SJSA1 (cell line): ENCODE measurements around the gene ABCA13. TPM values are rescaled to one million over a fixed set of nuclear protein-coding genes. Genes with fewer than 3 reads are reported as not detected.
A peak's percentile ranks its signal among the peaks of the same experiment; 100 is the strongest.

Experiments
- DNase-seq, 2 experiments: peaks; one replicate each; pipeline ENCODE4 v3.0.0-alpha.2; 2015 to 2020; ENCODE audit warnings: low spot score in 2 of 2, low read depth in 1 of 2
- H3K27ac ChIP-seq: fragments of 250-450 bp; sonication (Bioruptor Pico); 2 replicates; pipeline ENCODE4 v1.5.1; 2020; ENCODE audit warnings: mild to moderate bottlenecking, moderate library complexity
- H3K27me3 ChIP-seq: fragments of 250-450 bp; sonication (Bioruptor Pico); replicated peaks from 2 replicates; pipeline ENCODE4 v1.5.1; 2020; ENCODE audit warnings: mild to moderate bottlenecking, moderate library complexity
- H3K36me3 ChIP-seq: fragments of 250-450 bp; sonication (Bioruptor Pico); 2 replicates; pipeline ENCODE4 v1.5.1; 2020; ENCODE audit warnings: mild to moderate bottlenecking
- H3K4me1 ChIP-seq: fragments of 250-450 bp; sonication (Bioruptor Pico); replicated peaks from 2 replicates; pipeline ENCODE4 v1.6.1; 2021; ENCODE audit warnings: mild to moderate bottlenecking
- H3K4me3 ChIP-seq: fragments of 250-450 bp; sonication (Bioruptor Pico); 2 replicates; pipeline ENCODE4 v1.5.1; 2020; ENCODE audit warnings: mild to moderate bottlenecking
- H3K9me3 ChIP-seq: fragments of 250-450 bp; sonication (Bioruptor Pico); replicated peaks from 2 replicates; pipeline ENCODE4 v1.5.1; 2020; ENCODE audit warnings: mild to moderate bottlenecking
- total RNA-seq: library from RNA; depleted of rRNA; stranded (reverse); fragments of >200 nt; shearing (Covaris generic); gene quantifications from 2 replicates; pipeline ENCODE4 v1.2.3, GENCODE V29; 2014

ABCA13 gene
- total RNA-seq, 1 experiment from 2014 or later = 6.7 TPM

GRCh38 chr7:48351900-48352299 is 180.6 kb downstream of the ABCA13 start:
- Histone ChIP-seq H3K9me3 (no peaks in the 10 kb centered on the region), H3K4me1 (no peaks in the 10 kb centered on the region), H3K27me3 (peaks cover 5% of the 10 kb centered on the region), H3K4me3 (no peak overlapping the region), H3K27ac (no peak overlapping the region), H3K36me3 (no peaks in the 10 kb centered on the region)
- DNase-seq = no peak

- H3K27ac ChIP-seq = no peak overlapping the region
- no peaks in the 10 kb centered on the region for H3K9me3 ChIP-seq
- no peak for DNase-seq
- H3K4me1 ChIP-seq = no peaks in the 10 kb centered on the region
- no peak overlapping the region for H3K4me3 ChIP-seq
- peaks cover 5% of the 10 kb centered on the region for H3K27me3 ChIP-seq
- H3K36me3 ChIP-seq = no peaks in the 10 kb centered on the region
Measured at GRCh38 chr7:48355346-48355745, 184.1 kb downstream of the ABCA13 start.

GRCh38 chr7:48360574-48360973 is 189.3 kb downstream of the ABCA13 start:
- H3K36me3 ChIP-seq = no peaks in the 10 kb centered on the region
- H3K4me1 ChIP-seq = 0 out of 2 replicates have a peak, but pooled peaks cover 3% of the 10 kb centered on the region
- DNase-seq = peak in 1 of 2 experiments; percentile 28

GRCh38 chr7:48363174-48363573 is 191.9 kb downstream of the ABCA13 start:
- Histone ChIP-seq H3K4me1 (peaks cover 3% of the 10 kb centered on the region; the same call in 1 of the 2 replicates), H3K4me3 (no peak overlapping the region), H3K36me3 (no peaks in the 10 kb centered on the region), H3K9me3 (no peaks in the 10 kb centered on the region), H3K27me3 (no peaks in the 10 kb centered on the region), H3K27ac (no peak overlapping the region)
- DNase-seq = no peak

More at GRCh38 chr7:48360574-48360973, 189.3 kb downstream of the ABCA13 start:
- no peaks in the 10 kb centered on the region for H3K9me3 ChIP-seq
- H3K27me3 ChIP-seq = no peaks in the 10 kb centered on the region
- H3K4me3 ChIP-seq = no peak overlapping the region
- H3K27ac ChIP-seq = no peak overlapping the region

- Histone ChIP-seq H3K9me3 (no peaks in the 10 kb centered on the region), H3K27ac (no peak overlapping the region), H3K4me3 (no peak overlapping the region), H3K27me3 (no peaks in the 10 kb centered on the region), H3K36me3 (no peaks in the 10 kb centered on the region), H3K4me1 (peaks cover 3% of the 10 kb centered on the region; the same call in 1 of the 2 replicates)
- DNase-seq = peak in 1 of 2 experiments; percentile 21
Measured at GRCh38 chr7:48365010-48365409, 193.8 kb downstream of the ABCA13 start.

GRCh38 chr7:48366096-48366495 is 194.8 kb downstream of the ABCA13 start:
- H3K27ac ChIP-seq = no peak overlapping the region
- H3K4me3 ChIP-seq = no peak overlapping the region
- H3K36me3 ChIP-seq = no peaks in the 10 kb centered on the region
- no peaks in the 10 kb centered on the region; the same call in 1 of the 2 replicates for H3K27me3 ChIP-seq
- no peaks in the 10 kb centered on the region; the same call in 1 of the 2 replicates for H3K4me1 ChIP-seq
- H3K9me3 ChIP-seq = no peaks in the 10 kb centered on the region
- no peak for DNase-seq

GRCh38 chr7:48376263-48376662 is 205.0 kb downstream of the ABCA13 start:
- no peak overlapping the region for H3K27ac ChIP-seq
- no peaks in the 10 kb centered on the region for H3K27me3 ChIP-seq
- DNase-seq = no peak
- H3K4me3 ChIP-seq = no peak overlapping the region
- H3K36me3 ChIP-seq = no peaks in the 10 kb centered on the region
- H3K9me3 ChIP-seq = no peaks in the 10 kb centered on the region
- H3K4me1 ChIP-seq = no peaks in the 10 kb centered on the region

- Histone ChIP-seq H3K27me3 (no peaks in the 10 kb centered on the region), H3K4me1 (no peaks in the 10 kb centered on the region)
- no peak for DNase-seq
Measured at GRCh38 chr7:48380921-48381320, 209.7 kb downstream of the ABCA13 start.

GRCh38 chr7:48381571-48381970 is 210.3 kb downstream of the ABCA13 start:
- Histone ChIP-seq H3K27me3 (no peaks in the 10 kb centered on the region), H3K4me1 (no peaks in the 10 kb centered on the region), H3K9me3 (no peaks in the 10 kb centered on the region), H3K4me3 (no peak overlapping the region), H3K36me3 (no peaks in the 10 kb centered on the region), H3K27ac (no peak overlapping the region)
- no peak for DNase-seq

More at GRCh38 chr7:48380921-48381320, 209.7 kb downstream of the ABCA13 start:
- Histone ChIP-seq H3K27ac (no peak overlapping the region), H3K4me3 (no peak overlapping the region), H3K9me3 (no peaks in the 10 kb centered on the region), H3K36me3 (no peaks in the 10 kb centered on the region)

- H3K27ac ChIP-seq = no peak overlapping the region
- H3K4me3 ChIP-seq = no peak overlapping the region
- H3K27me3 ChIP-seq = no peaks in the 10 kb centered on the region
- H3K4me1 ChIP-seq = peaks cover 3% of the 10 kb centered on the region; the same call in 1 of the 2 replicates
- H3K36me3 ChIP-seq = no peaks in the 10 kb centered on the region
- no peak for DNase-seq
- no peaks in the 10 kb centered on the region for H3K9me3 ChIP-seq
Measured at GRCh38 chr7:48384180-48384752, 213.0 kb downstream of the ABCA13 start.

- no peaks in the 10 kb centered on the region for H3K36me3 ChIP-seq
- no peaks in the 10 kb centered on the region for H3K27me3 ChIP-seq
- H3K27ac ChIP-seq = no peak overlapping the region
- H3K9me3 ChIP-seq = no peaks in the 10 kb centered on the region
- peaks cover 24% of the 10 kb centered on the region for H3K4me1 ChIP-seq
- DNase-seq = no peak
- H3K4me3 ChIP-seq = no peak overlapping the region
Measured at GRCh38 chr7:48387932-48388331, 216.7 kb downstream of the ABCA13 start.

GRCh38 chr7:48388911-48389310 is 217.7 kb downstream of the ABCA13 start:
- peaks cover 24% of the 10 kb centered on the region for H3K4me1 ChIP-seq
- no peak for DNase-seq
- no peak overlapping the region for H3K27ac ChIP-seq
- H3K36me3 ChIP-seq = no peaks in the 10 kb centered on the region
- H3K27me3 ChIP-seq = no peaks in the 10 kb centered on the region
- no peak overlapping the region for H3K4me3 ChIP-seq
- no peaks in the 10 kb centered on the region for H3K9me3 ChIP-seq

GRCh38 chr7:48389977-48390376 is 218.7 kb downstream of the ABCA13 start:
- peak in 1 of 2 experiments; percentile 57 for DNase-seq
- no peak overlapping the region for H3K4me3 ChIP-seq

GRCh38 chr7:48390388-48391327 is 219.4 kb downstream of the ABCA13 start:
- DNase-seq = peak in 1 of 2 experiments; percentile 42
- Histone ChIP-seq H3K27me3 (no peaks in the 10 kb centered on the region), H3K27ac (0 out of 2 replicates have a peak overlapping the region, but pooled peaks have one; percentile 3), H3K36me3 (no peaks in the 10 kb centered on the region), H3K9me3 (no peaks in the 10 kb centered on the region), H3K4me3 (no peak overlapping the region), H3K4me1 (peaks cover 24% of the 10 kb centered on the region)

More at GRCh38 chr7:48389977-48390376, 218.7 kb downstream of the ABCA13 start:
- Histone ChIP-seq H3K27me3 (no peaks in the 10 kb centered on the region), H3K4me1 (peaks cover 24% of the 10 kb centered on the region), H3K27ac (no peak overlapping the region), H3K9me3 (no peaks in the 10 kb centered on the region), H3K36me3 (no peaks in the 10 kb centered on the region)
